Body of pancreas (tissue), 4 donors: Measurements from ENCODE around the gene TNRC6B. TPM values are rescaled to one million over a fixed set of nuclear protein-coding genes. Genes with fewer than 3 reads are reported as not detected.

Source experiments
- ATAC-seq: fragments of 150-250 bp; one replicate; pipeline ENCODE4 v1.9.1; 2016
- DNase-seq, 4 donors: peaks; one replicate each; pipeline ENCODE4 v3.0.0-alpha.2; 2019
- H3K27ac ChIP-seq, 4 donors: fragments of 200-600 bp; sonication (generic); 1 replicate in 3 of 4; 2 replicates in 1 of 4; pipeline versions ENCODE4 v1.5.1 to v1.6.1; 2016 to 2019; ENCODE audit warnings: mild to moderate bottlenecking in 1 of 4, mixed read lengths in 1 of 4, moderate library complexity in 1 of 4
- H3K27me3 ChIP-seq, 2 donors: fragments of 200-600 bp; sonication (generic); one replicate each; pipeline ENCODE4 v1.6.0; 2016; ENCODE audit warnings: mild to moderate bottlenecking in 1 of 2
- H3K36me3 ChIP-seq, 2 donors: fragments of 200-600 bp; sonication (generic); replicated peaks in 1 of 2; 2 replicates each; pipeline ENCODE4 v1.5.1; 2016; ENCODE audit warnings: low read depth in 2 of 2; ENCODE audit not compliant: insufficient read depth in 1 of 2
- H3K4me1 ChIP-seq: fragments of 200-600 bp; sonication (generic); one replicate; pipeline ENCODE4 v1.6.0; 2016
- H3K4me3 ChIP-seq, 2 donors: fragments of 200-600 bp; sonication (generic); 1 replicate in 1 of 2; 2 replicates in 1 of 2; pipeline ENCODE4 v1.5.1; 2016 to 2019
- H3K9me3 ChIP-seq, 3 donors: fragments of 200-600 bp; sonication (generic); 1 replicate in 2 of 3; 2 replicates in 1 of 3; pipeline ENCODE4 v1.5.1; 2016
- POLR2A ChIP-seq, 3 donors: fragments of 450-650 bp; IDR thresholded peaks; one replicate each; pipeline ENCODE4 v1.6.1; 2016; ENCODE audit warnings: antibody characterized with exemption in 3 of 3, mild to moderate bottlenecking in 2 of 3
- WGBS, 2 donors: methylation state at CpG; one replicate each; pipeline ENCODE4 v1.1.5; 2017; 5-methylcytosine and 5-hydroxymethylcytosine counted together
- intact Hi-C: fragments of 100-400 bp; cut with DNase I; formaldehyde crosslinking; loops from one replicate; pipeline ENCODE4 v1.15.1; 2023
- total RNA-seq, 2 donors: library from RNA; depleted of rRNA; stranded (reverse); fragments of >200 nt; gene quantifications; one replicate each; pipeline ENCODE4 v1.1.0, GENCODE V29; 2016
- TF ChIP-seq, protein P1 (sequence below), 7 experiments: fragments of 450-650 bp in 4 of 7; fragments of 200-600 bp in 3 of 7; sonication (generic) in 3 of 7; IDR thresholded peaks; one replicate each; pipeline ENCODE4 v1.5.1; 2016 to 2019; ENCODE audit warnings: antibody characterized with exemption in 7 of 7

TNRC6B gene
- total RNA-seq, 2 donors from 2014 or later: 25.2 to 39.9 TPM

DNA sequence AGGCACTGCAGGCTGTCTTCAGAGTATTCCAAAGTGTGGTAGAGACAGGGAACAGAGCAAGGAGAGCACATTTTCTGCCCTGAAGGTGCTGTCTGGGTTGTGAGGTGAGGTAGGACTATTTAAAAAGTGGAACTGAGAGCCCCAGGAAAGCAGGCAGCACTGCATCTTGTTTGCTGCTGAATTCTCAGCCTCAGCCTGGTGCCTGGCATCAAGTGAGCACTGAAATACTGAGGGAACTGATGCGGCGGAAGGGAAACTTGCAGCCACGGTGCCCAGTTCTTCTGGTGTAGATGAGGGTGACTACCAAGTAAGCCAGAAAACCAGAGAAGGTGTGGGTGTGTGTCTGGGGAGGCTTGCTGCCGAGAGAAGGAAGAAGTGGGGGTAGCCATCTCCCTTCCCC lies 59.5 kb downstream of the TNRC6B start:
- ATAC-seq (no peak), DNase-seq (no peak)
- H3K4me3 ChIP-seq: no peak overlapping the region
- H3K36me3 ChIP-seq: no peaks in the 10 kb centered on the region
- no peaks in the 10 kb centered on the region for H3K27me3 ChIP-seq
- peaks cover 35% of the 10 kb centered on the region for H3K4me1 ChIP-seq
- no peak for TF ChIP-seq POLR2A (IDR thresholded peaks at IDR 0.05)
- TF ChIP-seq, protein P1, sequence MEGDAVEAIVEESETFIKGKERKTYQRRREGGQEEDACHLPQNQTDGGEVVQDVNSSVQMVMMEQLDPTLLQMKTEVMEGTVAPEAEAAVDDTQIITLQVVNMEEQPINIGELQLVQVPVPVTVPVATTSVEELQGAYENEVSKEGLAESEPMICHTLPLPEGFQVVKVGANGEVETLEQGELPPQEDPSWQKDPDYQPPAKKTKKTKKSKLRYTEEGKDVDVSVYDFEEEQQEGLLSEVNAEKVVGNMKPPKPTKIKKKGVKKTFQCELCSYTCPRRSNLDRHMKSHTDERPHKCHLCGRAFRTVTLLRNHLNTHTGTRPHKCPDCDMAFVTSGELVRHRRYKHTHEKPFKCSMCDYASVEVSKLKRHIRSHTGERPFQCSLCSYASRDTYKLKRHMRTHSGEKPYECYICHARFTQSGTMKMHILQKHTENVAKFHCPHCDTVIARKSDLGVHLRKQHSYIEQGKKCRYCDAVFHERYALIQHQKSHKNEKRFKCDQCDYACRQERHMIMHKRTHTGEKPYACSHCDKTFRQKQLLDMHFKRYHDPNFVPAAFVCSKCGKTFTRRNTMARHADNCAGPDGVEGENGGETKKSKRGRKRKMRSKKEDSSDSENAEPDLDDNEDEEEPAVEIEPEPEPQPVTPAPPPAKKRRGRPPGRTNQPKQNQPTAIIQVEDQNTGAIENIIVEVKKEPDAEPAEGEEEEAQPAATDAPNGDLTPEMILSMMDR (IDR thresholded peaks at IDR 0.05): no peak
- 88 to 96% methylated on average over 4 of the region's 4 CpGs for WGBS, 2 donors
- intact Hi-C loops: no loop called here
- no peak overlapping the region for H3K27ac ChIP-seq
- H3K9me3 ChIP-seq: no peaks in the 10 kb centered on the region

DNA sequence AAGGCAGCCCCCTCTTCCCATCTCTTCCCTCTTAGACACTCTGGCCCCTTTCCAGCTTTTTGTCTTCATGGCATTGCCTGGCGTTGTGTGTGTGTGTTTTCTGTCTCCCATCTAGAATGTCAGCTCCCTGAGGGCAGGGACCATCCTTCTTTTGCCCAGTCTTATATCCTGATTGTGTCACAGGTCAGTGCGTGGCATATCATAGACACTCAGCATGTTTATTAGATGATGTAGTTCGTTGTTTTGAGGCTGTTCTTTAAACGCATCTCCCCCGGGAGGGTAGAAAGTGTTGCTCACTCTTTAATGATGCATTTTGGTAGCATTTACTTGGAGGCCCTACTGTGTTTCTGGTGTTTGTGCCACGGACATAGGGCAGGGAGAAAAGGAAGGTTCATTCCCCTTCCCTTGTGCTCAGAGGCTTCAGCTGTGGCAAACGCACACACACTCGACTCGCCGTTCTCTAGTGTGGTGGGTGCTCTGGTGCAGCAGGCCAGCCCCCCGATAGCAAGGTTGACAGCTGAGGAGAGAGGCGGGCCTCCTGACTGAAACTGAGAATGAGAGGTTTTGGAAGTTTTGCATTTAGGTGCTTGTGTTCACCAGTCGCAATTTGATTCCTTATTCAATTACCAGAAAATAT lies 60.2 kb downstream of the TNRC6B start:
- Histone ChIP-seq H3K4me3 (no peak overlapping the region), H3K27me3 (no peaks in the 10 kb centered on the region), H3K9me3 (no peaks in the 10 kb centered on the region), H3K36me3 (no peaks in the 10 kb centered on the region), H3K27ac (no peak overlapping the region), H3K4me1 (peaks cover 35% of the 10 kb centered on the region)
- DNase-seq (no peak), ATAC-seq (no peak)
- TF ChIP-seq POLR2A (IDR thresholded peaks at IDR 0.05): no peak
- TF ChIP-seq, protein P1 (IDR thresholded peaks at IDR 0.05): no peak
- intact Hi-C loops: no loop called here
- WGBS, 2 donors: 90% methylated on average over 9 to 13 of the region's 13 CpGs

DNA sequence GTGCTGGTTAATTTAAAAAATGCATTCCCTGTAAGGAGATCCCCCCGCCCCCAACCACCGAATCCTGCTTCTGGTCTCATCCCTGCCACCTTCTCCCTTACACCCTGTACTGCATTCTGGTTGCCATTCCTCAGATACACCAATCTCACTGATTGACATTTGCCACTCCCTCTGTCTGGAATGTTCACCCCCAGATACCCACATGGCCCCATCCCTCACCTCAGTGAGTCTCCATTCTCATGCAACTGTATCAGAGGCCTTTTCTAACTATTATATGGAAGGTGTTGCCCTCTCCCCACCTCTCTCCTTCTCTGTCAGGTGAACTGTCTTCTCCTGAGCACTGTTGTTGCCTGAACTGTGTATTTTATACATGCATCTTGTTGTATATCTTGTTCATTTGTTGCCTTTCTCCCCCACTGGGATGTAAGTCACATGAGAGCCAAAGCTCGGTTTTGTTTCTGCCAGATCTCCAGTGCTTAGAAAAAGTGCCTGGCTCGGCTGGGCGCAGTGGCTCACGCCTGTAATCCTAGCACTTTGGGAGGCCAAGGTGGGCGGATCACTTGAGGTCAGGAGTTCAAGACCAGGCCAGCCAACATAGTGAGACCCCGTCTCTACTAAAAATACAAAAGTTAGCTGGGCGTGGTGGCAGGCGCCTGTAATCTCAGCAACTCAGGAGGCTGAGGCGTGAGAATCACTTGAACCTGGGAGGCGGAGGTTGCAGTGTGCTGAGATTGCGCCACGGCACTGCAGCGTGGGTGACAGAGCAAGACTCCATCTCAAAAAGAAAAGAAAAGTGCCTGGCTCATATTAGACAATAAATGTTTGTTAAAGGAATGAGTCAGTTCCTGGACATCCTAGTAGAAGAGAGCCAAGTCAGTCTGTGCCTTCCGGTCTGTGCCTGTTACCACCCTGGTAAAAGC lies 61.0 kb downstream of the TNRC6B start:
- TF ChIP-seq, protein P1 (IDR thresholded peaks at IDR 0.05): no peak
- no peak for TF ChIP-seq POLR2A (IDR thresholded peaks at IDR 0.05)
- DNase-seq: no peak
- intact Hi-C loops: no loop called here
- Histone ChIP-seq H3K36me3 (no peaks in the 10 kb centered on the region), H3K4me3 (no peak overlapping the region), H3K4me1 (peaks cover 35% of the 10 kb centered on the region), H3K9me3 (no peaks in the 10 kb centered on the region), H3K27me3 (no peaks in the 10 kb centered on the region), H3K27ac (no peak overlapping the region)
- no peak for ATAC-seq
- 83 to 88% methylated on average over 16 of the region's 16 CpGs for WGBS, 2 donors

DNA sequence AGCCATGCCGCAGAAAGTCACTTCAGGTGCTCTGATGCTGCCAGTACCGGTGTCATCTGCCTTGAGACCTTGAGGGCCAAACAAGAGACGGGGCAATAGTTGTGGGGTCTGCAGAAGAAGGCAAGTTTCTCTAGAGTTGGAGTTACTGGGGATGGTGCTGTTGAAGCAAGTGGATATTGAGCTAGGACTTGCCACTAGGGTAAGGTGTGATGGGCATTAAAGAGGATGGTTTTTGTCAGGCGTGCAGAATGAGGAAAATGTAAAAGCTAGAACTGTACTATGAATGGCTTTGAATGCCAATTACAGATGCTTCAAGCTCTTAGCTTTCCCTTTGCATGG lies 61.6 kb downstream of the TNRC6B start:
- Histone ChIP-seq H3K27me3 (no peaks in the 10 kb centered on the region), H3K27ac (no peak overlapping the region), H3K4me1 (peaks cover 35% of the 10 kb centered on the region), H3K9me3 (no peaks in the 10 kb centered on the region), H3K4me3 (no peak overlapping the region), H3K36me3 (no peaks in the 10 kb centered on the region)
- TF ChIP-seq, protein P1 (IDR thresholded peaks at IDR 0.05): no peak
- TF ChIP-seq POLR2A (IDR thresholded peaks at IDR 0.05): no peak
- ATAC-seq (no peak), DNase-seq (no peak)
- WGBS, 2 donors: 90 to 94% methylated on average over 4 of the region's 4 CpGs
- intact Hi-C loops: no loop called here
